NT2/D1 (cell line): Measurements from ENCODE around the gene ARL15.
"Not testable (repeated sequence)": the region's sequence is repeated elsewhere in the genome, so short reads cannot be mapped to it uniquely, and the experiment has no call there.

Experiments
- DNase-seq: peaks from one replicate; pipeline ENCODE4 v3.0.0-alpha.2; 2011; ENCODE audit warnings: low read depth, low spot score
- H3K27me3 ChIP-seq: 2 replicates; pipeline ENCODE4 v1.6.0; 2011; ENCODE audit warnings: mild to moderate bottlenecking; ENCODE audit not compliant: insufficient read length, insufficient read depth
- H3K36me3 ChIP-seq: 2 replicates; pipeline ENCODE4 v1.6.1; 2011; ENCODE audit warnings: mild to moderate bottlenecking, low read length, mixed read lengths; ENCODE audit not compliant: insufficient read depth, insufficient read length
- H3K4me1 ChIP-seq: 2 replicates; pipeline ENCODE4 v1.5.1; 2011; ENCODE audit not compliant: insufficient read depth, insufficient read length
- H3K4me3 ChIP-seq: 2 replicates; pipeline ENCODE4 v1.5.1; 2011; ENCODE audit warnings: low read depth; ENCODE audit not compliant: insufficient read length
- H3K9ac ChIP-seq: 2 replicates; pipeline ENCODE4 v1.6.0; 2011; ENCODE audit warnings: low read depth; ENCODE audit not compliant: insufficient read length
- H3K9me3 ChIP-seq: 2 replicates; pipeline ENCODE4 v1.5.1; 2011; ENCODE audit warnings: mild to moderate bottlenecking, low read length; ENCODE audit not compliant: insufficient read depth
- SUZ12 ChIP-seq: IDR thresholded peaks from 2 replicates; pipeline ENCODE4 v1.6.1; 2011; ENCODE audit not compliant: insufficient read length, insufficient read depth; ENCODE audit errors: extremely low read depth
- YY1 ChIP-seq: IDR thresholded peaks from 2 replicates; pipeline ENCODE4 v1.6.1; 2011; ENCODE audit not compliant: insufficient read length, insufficient read depth
- ZNF274 ChIP-seq: IDR thresholded peaks from 2 replicates; pipeline ENCODE4 v1.6.1; 2011; ENCODE audit warnings: mild to moderate bottlenecking, low read depth, low read length

The ARL15 gene

GRCh38 chr5:54045077-54045792 lies 265.1 kb downstream of the ARL15 start:
- no peak overlapping the region for H3K4me3 ChIP-seq
- no peak for DNase-seq
- H3K27me3 ChIP-seq: no peaks in the 10 kb centered on the region
- no peak overlapping the region for H3K9ac ChIP-seq
- TF ChIP-seq SUZ12 (no peak), YY1 (no peak), ZNF274 (no peak)
- no peaks in the 10 kb centered on the region for H3K36me3 ChIP-seq
- no peaks in the 10 kb centered on the region for H3K4me1 ChIP-seq
- no peaks in the 10 kb centered on the region for H3K9me3 ChIP-seq

DNA sequence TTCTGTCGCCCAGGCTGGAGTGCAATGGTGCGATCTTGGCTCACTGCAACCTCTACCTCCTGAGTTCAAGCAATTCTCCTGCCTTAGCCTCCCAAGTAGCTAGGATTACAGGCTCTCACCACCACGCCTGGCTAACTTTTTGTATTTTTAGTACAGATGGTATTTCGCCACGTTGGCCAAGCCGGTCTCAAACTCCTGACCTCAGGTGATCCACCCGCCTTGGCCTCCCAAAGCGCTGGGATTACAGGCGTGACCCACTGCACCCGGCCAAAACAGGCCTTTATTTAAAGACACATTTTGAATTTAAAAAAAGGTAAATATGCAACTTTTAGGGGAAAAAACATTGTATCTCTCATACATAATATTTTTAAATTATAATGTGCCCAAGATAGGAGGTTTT lies 266.1 kb downstream of the ARL15 start:
- not testable (repeated sequence) for H3K9ac ChIP-seq, H3K4me3 ChIP-seq, H3K36me3 ChIP-seq, DNase-seq, H3K27me3 ChIP-seq, H3K4me1 ChIP-seq, H3K9me3 ChIP-seq

DNA sequence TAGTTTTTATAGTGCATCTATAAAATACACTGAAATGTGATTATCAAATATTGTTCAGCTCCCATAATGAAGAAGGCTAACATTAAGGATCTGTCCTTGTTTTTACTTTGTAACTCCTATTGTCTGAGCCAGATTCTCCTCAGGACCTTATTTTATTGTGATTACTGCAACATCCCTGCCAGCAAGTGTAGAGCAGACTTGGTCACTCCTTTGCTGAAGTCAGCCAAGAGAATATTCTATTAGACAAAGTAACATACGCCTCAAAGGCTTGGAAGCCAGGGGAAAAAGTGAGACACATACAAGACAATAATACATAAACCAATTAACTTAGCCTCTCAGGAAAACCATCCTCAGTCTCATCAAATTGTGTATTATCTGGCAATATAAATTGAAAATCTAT lies 269.6 kb downstream of the ARL15 start:
- no peaks in the 10 kb centered on the region for H3K36me3 ChIP-seq
- no peak for DNase-seq
- H3K9me3 ChIP-seq: no peaks in the 10 kb centered on the region
- no peak overlapping the region for H3K4me3 ChIP-seq
- H3K4me1 ChIP-seq: no peaks in the 10 kb centered on the region
- no peak for TF ChIP-seq SUZ12
- TF ChIP-seq ZNF274: no peak
- TF ChIP-seq YY1: no peak
- no peaks in the 10 kb centered on the region for H3K27me3 ChIP-seq
- no peak overlapping the region for H3K9ac ChIP-seq

- Histone ChIP-seq H3K27me3 (no peaks in the 10 kb centered on the region), H3K9ac (no peak overlapping the region), H3K9me3 (no peaks in the 10 kb centered on the region), H3K4me3 (no peak overlapping the region), H3K36me3 (no peaks in the 10 kb centered on the region), H3K4me1 (no peaks in the 10 kb centered on the region)
- DNase-seq: no peak
- TF ChIP-seq YY1 (no peak), SUZ12 (no peak), ZNF274 (no peak)
Measured at GRCh38 chr5:54040018-54040417, 270.4 kb downstream of the ARL15 start.

- no peak for DNase-seq
- H3K36me3 ChIP-seq: no peaks in the 10 kb centered on the region
- no peaks in the 10 kb centered on the region for H3K27me3 ChIP-seq
- H3K4me1 ChIP-seq: no peaks in the 10 kb centered on the region
- H3K9me3 ChIP-seq: no peaks in the 10 kb centered on the region
- TF ChIP-seq SUZ12 (no peak), ZNF274 (no peak), YY1 (no peak)
- no peak overlapping the region for H3K9ac ChIP-seq
- H3K4me3 ChIP-seq: no peak overlapping the region
Measured at GRCh38 chr5:54037205-54037604, 273.2 kb downstream of the ARL15 start.

DNA sequence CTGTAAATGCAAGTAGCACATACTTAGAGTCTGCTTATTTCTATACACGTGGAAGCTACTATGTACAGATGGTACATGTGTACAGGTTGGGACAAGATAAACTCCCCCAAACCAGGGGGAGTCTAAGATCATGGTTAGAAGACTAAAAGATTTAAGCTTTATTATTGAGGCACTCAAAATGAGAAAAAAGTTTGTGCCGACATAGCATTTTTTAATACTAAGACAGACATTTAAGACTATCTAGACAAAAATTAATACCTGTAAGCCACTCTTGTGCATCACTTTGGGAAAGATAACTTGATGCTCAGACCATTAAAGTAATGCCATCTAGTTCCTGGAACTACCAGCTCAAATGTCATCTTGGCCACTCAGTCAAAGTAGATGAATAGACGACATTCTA lies 279.4 kb downstream of the ARL15 start:
- Histone ChIP-seq H3K4me3 (no peak overlapping the region), H3K36me3 (no peaks in the 10 kb centered on the region), H3K4me1 (no peaks in the 10 kb centered on the region), H3K27me3 (no peaks in the 10 kb centered on the region), H3K9me3 (no peaks in the 10 kb centered on the region), H3K9ac (no peak overlapping the region)
- DNase-seq: no peak
- no peak for TF ChIP-seq YY1
- no peak for TF ChIP-seq SUZ12
- TF ChIP-seq ZNF274: no peak

GRCh38 chr5:54024466-54024865 lies 285.9 kb downstream of the ARL15 start:
- no peaks in the 10 kb centered on the region for H3K9me3 ChIP-seq
- no peak for DNase-seq
- H3K27me3 ChIP-seq: no peaks in the 10 kb centered on the region
- no peak overlapping the region for H3K4me3 ChIP-seq
- H3K36me3 ChIP-seq: no peaks in the 10 kb centered on the region
- no peak overlapping the region for H3K9ac ChIP-seq
- no peaks in the 10 kb centered on the region for H3K4me1 ChIP-seq
- no peak for TF ChIP-seq SUZ12
- TF ChIP-seq YY1: no peak
- TF ChIP-seq ZNF274: no peak
